ENCODE results near the gene TBC1D1. TPM values are rescaled to one million over a fixed set of nuclear protein-coding genes. Genes with fewer than 3 reads are reported as not detected.

The TBC1D1 gene
- polyA plus RNA-seq, 1 donor (not counting 4 experiments of a cell fraction or from before 2014, with no cell fraction given): 32.5 TPM

- DNase-seq (ENCODE audit: low read depth, low spot score) (no peak), FAIRE-seq (no peak)
- Histone ChIP-seq H3K9me3 (ENCODE audit: control insufficient read depth, low read depth, low read length) (no peaks in the 10 kb centered on the region), H3K9ac (ENCODE audit: control insufficient read depth, extremely low read depth, insufficient read depth, low read length) (no peak overlapping the region), H3K9me1 (ENCODE audit: control insufficient read depth, extremely low read depth, insufficient read depth, low read length) (peaks cover 5% of the 10 kb centered on the region), H3K36me3 (ENCODE audit: control insufficient read depth in 2 of 2, extremely low read depth in 1 of 2, insufficient read depth in 2 of 2, low read length in 2 of 2) (peaks cover 0 to 4% of the 10 kb centered on the region in 2 experiments), H3K27me3 (ENCODE audit: control insufficient read depth, extremely low read depth, insufficient read depth, low read length) (no peaks in the 10 kb centered on the region), H4K20me1 (ENCODE audit: control insufficient read depth, extremely low read depth, insufficient read depth, low read length) (no peaks in the 10 kb centered on the region), H3K4me2 (ENCODE audit: control insufficient read depth, extremely low read depth, insufficient read depth, low read depth, low read length) (no peak overlapping the region), H3K79me2 (ENCODE audit: control insufficient read depth, insufficient read depth, low read length) (no peaks in the 10 kb centered on the region), H2AFZ (ENCODE audit: control insufficient read depth, low read length) (no peak overlapping the region), H3K4me3 (ENCODE audit: control insufficient read depth in 2 of 3, extremely low read depth in 1 of 3, insufficient read depth in 2 of 3, low read depth in 1 of 3, low read length in 3 of 3) (no peak overlapping the region), H3K27ac (ENCODE audit: control insufficient read depth, insufficient read depth, low read length) (no peak overlapping the region), H3K4me1 (ENCODE audit: control insufficient read depth, extremely low read depth, insufficient read depth, low read length) (no peaks in the 10 kb centered on the region)
- TF ChIP-seq CTCF (optimal IDR thresholded peaks at IDR 0.05 in 1 of 3, IDR thresholded peaks at IDR 0.05 in 1 of 3, conservative IDR thresholded peaks at IDR 0.05 in 1 of 3; ENCODE audit: extremely low read depth in 1 of 3, insufficient read depth in 2 of 3, low read length in 3 of 3) (no peak), EZH2 (IDR thresholded peaks at IDR 0.05; ENCODE audit: low read length) (no peak)
- dilution Hi-C loops (cut with MboI; ENCODE audit: extremely low pct_ligation_motif_present, low sequenced_read_pairs): no loop called here
Measured at GRCh38 chr4:38013461-38014366, 122.8 kb downstream of the TBC1D1 start.

GRCh38 chr4:38014421-38014852, 123.6 kb downstream of the TBC1D1 start:
- TF ChIP-seq EZH2 (IDR thresholded peaks at IDR 0.05; ENCODE audit: low read length): no peak
- TF ChIP-seq CTCF (optimal IDR thresholded peaks at IDR 0.05 in 1 of 3, IDR thresholded peaks at IDR 0.05 in 1 of 3, conservative IDR thresholded peaks at IDR 0.05 in 1 of 3; ENCODE audit: extremely low read depth in 1 of 3, insufficient read depth in 2 of 3, low read length in 3 of 3): no peak
- Histone ChIP-seq H3K4me1 (ENCODE audit: control insufficient read depth, extremely low read depth, insufficient read depth, low read length) (no peaks in the 10 kb centered on the region), H3K9me1 (ENCODE audit: control insufficient read depth, extremely low read depth, insufficient read depth, low read length) (peaks cover 5% of the 10 kb centered on the region), H3K36me3 (ENCODE audit: control insufficient read depth in 2 of 2, extremely low read depth in 1 of 2, insufficient read depth in 2 of 2, low read length in 2 of 2) (peaks cover 0 to 4% of the 10 kb centered on the region in 2 experiments), H3K27me3 (ENCODE audit: control insufficient read depth, extremely low read depth, insufficient read depth, low read length) (no peaks in the 10 kb centered on the region), H3K9ac (ENCODE audit: control insufficient read depth, extremely low read depth, insufficient read depth, low read length) (no peak overlapping the region), H3K27ac (ENCODE audit: control insufficient read depth, insufficient read depth, low read length) (no peak overlapping the region), H3K9me3 (ENCODE audit: control insufficient read depth, low read depth, low read length) (no peaks in the 10 kb centered on the region), H4K20me1 (ENCODE audit: control insufficient read depth, extremely low read depth, insufficient read depth, low read length) (no peaks in the 10 kb centered on the region), H2AFZ (ENCODE audit: control insufficient read depth, low read length) (no peak overlapping the region), H3K4me2 (ENCODE audit: control insufficient read depth, extremely low read depth, insufficient read depth, low read depth, low read length) (no peak overlapping the region), H3K79me2 (ENCODE audit: control insufficient read depth, insufficient read depth, low read length) (no peaks in the 10 kb centered on the region), H3K4me3 (ENCODE audit: control insufficient read depth in 2 of 3, extremely low read depth in 1 of 3, insufficient read depth in 2 of 3, low read depth in 1 of 3, low read length in 3 of 3) (no peak overlapping the region)
- FAIRE-seq (no peak), DNase-seq (ENCODE audit: low read depth, low spot score) (no peak)
- dilution Hi-C loops (cut with MboI; ENCODE audit: extremely low pct_ligation_motif_present, low sequenced_read_pairs): no loop called here

Data from keratinocyte (primary cell).